GM20000 (cell line): Measurements from ENCODE around the gene NUP133.

Experiments
- DNase-seq: peaks from one replicate; pipeline ENCODE4 v3.0.0; 2012; ENCODE audit warnings: low spot score
- CTCF ChIP-seq: IDR thresholded peaks from 2 replicates; pipeline ENCODE4 v1.5.1; 2012; ENCODE audit warnings: mild to moderate bottlenecking, control low read depth; ENCODE audit errors: extremely low read depth, missing control alignments

NUP133 gene

GRCh38 chr1:229434641-229435051 is 73.5 kb downstream of the NUP133 start:
- no peak for TF ChIP-seq CTCF
- no peak for DNase-seq

- TF ChIP-seq CTCF = no peak
- no peak for DNase-seq
These were observed 74.0 kb downstream of the NUP133 start, which contains the start of gene ACTA1 for GRCh38 chr1:229434005-229434640. ACTA1 (minus strand) TSS chr1:229434094; CDS start chr1:229433115, 979 bp downstream.

- no peak for TF ChIP-seq CTCF
- no peak for DNase-seq
These were observed 74.7 kb downstream of the NUP133 start for GRCh38 chr1:229433364-229434004.

GRCh38 chr1:229432905-229433304 is 75.2 kb downstream of the NUP133 start:
- no peak for DNase-seq
- no peak for TF ChIP-seq CTCF

GRCh38 chr1:229432116-229432461 is 76.1 kb downstream of the NUP133 start:
- no peak for TF ChIP-seq CTCF

GRCh38 chr1:229431284-229432115 is 76.6 kb downstream of the NUP133 start:
- peak; percentile 16 for DNase-seq
- TF ChIP-seq CTCF = no peak

More at GRCh38 chr1:229432116-229432461, 76.1 kb downstream of the NUP133 start:
- DNase-seq = no peak
